ENCODE results near the gene SYT7. TPM values are rescaled to one million over a fixed set of nuclear protein-coding genes. Genes with fewer than 3 reads are reported as not detected.
"Not testable (repeated sequence)": the region's sequence is repeated elsewhere in the genome, so short reads cannot be mapped to it uniquely, and the experiment has no call there.

The SYT7 gene
- total RNA-seq, 1 experiment from 2014 or later: 0.12 TPM

DNA sequence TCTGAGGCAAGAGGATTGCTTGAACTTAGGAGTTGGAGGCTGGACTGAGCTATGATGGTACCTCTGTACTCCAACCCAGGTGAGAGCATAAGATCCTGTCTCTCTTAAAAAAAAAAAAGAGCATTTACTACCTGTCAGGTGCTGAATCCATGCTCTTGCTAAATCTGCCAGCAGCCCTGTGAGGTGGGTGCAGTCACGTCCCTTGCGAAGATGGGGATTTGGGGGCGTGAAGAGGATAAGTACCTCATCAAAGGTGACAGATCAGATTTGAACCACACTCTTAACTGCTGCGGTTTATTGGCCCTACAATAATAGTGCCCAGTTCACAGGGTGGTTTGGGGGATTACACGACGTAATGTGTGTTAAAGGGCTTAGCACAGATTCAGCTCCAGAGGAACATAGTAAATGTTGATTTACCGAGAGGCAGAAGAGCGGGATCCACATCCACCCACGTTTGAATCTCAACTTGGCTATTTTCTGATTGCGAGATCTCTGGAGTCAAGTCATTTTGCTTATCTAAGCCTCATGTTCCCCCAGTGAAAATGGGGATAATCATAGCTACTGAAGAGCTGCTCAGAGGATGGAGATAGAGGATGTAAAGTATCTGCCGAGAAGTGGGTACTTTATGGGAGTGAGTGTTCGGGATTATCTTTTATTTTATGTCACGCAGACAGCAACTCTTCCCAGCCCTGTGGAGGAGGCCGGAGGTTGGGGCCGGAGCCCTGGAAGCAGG is 100.4 kb downstream of the SYT7 start:
- no peak for DNase-seq (ENCODE audit: low spot score)

DNA sequence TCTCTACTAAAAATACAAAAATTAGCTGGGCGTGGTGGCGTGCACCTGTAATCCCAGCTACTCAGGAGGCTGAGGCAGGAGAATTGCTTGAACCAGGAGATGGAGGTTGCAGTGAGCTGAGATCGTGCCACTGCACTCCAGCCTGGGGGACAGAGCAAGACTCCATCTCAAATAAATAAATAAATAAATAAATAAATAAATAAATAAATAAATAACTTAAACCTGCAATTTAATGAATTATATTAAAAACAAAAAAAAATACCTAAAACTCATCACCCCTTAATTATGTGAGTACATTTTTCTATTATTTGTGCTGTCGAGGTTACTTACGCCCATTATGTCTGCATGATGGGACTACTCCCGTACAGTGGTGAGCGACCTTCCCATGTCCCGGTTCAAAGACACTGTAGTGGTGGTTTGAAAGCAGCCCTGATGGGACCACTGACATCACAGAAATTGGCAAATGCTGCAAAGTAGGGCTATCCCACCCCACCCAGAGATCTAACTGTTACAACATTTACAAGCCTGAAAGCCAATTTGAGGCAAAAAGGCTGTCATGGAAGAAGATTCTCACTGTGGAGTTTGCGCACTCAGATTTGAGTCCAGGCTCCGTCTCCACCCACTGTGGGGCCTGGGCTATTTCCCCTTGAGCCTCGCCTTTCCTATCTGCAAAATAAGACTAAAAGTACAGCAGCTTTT is 101.4 kb downstream of the SYT7 start:
- not testable (repeated sequence) for DNase-seq (ENCODE audit: low spot score)

DNA sequence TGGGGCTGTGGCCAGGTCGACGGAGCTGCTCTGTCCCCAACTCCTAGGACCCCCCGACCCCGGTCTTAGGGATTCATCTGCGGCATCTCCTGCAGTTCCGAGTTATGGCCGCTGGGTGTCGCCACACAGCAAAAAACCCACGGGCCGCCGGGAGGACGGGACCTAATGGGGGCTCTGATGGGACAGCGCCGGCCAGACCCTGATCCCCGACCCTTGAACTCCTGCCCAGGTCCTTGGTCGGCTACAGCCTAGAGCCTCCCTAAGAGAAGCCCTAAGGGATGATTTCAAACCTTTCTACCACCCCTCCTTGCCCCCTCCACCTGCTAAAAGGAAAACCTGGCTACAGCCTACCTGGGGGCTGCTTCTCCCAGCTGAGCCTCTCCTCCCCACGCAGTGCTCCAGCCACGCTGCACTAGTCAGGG is 103.1 kb downstream of the SYT7 start:
- no peak for DNase-seq (ENCODE audit: low spot score)

DNA sequence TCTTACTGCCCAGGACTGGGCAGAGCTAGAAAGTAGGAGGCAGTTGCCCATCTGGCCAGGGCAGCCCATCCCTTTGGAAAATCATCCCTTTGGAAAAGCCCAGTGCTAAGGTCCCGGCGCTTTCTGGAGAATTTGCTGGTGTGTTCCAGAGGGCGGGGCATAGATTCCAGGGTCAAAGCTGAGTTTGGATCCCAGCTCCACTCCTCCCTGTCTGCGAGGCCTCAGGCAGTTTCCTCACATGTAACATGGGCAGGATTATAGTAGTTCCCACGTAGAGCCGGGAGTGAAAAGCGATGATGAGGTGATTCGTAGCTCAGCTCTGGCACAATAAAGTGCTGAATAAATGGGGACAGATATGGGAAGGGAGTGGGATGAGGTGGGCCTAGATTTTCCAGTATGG is 103.8 kb downstream of the SYT7 start:
- DNase-seq (ENCODE audit: low spot score): no peak

DNA sequence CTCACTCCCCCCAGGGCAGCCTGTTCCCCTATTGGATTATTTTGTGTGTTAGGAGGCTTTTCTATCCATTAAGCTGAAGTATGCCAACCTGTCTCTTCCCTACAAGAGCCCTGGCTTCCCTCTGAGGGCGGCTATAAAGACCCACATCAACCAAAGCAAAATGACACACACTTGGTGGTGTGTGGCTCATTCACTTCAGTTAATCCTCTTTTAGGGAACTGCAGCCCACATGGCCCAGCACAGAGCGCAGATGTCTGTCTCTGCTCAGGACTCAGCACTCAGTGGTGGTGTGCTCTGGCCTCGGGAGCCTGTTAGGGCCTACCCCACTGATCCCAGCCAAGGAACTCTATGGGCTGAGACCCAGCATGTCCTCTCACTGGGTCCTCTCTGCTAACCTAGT is 104.5 kb downstream of the SYT7 start:
- no peak for DNase-seq (ENCODE audit: low spot score)

DNA sequence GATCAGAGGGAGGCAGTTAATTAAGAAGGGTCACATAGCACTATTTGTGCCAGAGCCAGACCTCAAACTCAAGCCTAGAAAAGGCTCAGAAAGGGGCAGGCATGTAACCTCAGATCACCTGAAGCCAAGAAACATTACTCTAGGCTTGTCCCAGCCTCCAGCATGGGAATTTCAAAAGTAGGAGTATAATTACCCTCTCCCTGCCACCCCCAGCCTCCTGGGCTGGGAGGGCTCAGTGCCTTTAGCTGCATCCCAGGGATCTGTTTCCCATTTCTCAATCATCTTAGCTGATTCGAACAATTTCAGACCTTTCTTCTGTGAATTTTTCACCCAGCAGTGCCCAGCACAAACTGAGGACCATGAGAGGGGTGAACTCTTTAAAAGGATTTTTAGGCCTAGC is 105.4 kb downstream of the SYT7 start:
- no peak for DNase-seq (ENCODE audit: low spot score)

DNA sequence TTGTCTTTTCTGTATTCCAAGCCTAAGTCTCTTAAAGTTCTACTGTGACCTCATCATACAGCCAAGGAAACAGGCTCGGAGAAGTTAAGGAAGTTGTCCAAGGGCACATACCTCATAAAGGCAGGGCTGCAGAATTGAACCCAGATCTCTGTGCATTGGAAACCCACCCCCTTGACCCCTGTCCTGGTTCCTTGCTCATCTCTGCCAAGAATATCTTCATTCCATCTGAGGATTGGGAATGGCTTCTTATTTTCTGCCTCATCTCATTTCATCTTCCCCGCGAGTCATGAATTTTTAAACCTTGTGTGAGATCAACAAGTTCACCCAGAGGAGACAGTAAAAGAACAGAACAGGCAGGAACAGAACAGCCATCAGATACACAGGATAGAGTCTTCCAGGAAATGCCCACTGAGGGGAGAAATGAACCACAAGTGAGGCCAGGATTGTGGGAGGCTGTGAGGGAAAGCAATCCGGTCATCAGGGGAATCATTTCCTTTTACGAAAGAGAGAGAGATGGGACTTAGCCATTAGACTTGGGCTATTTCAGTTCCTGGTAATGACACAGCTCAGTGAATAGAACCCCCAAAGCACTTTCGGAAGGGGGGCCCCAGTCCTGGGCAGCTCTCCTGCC is 106.7 kb downstream of the SYT7 start:
- no peak for DNase-seq (ENCODE audit: low spot score)

DNA sequence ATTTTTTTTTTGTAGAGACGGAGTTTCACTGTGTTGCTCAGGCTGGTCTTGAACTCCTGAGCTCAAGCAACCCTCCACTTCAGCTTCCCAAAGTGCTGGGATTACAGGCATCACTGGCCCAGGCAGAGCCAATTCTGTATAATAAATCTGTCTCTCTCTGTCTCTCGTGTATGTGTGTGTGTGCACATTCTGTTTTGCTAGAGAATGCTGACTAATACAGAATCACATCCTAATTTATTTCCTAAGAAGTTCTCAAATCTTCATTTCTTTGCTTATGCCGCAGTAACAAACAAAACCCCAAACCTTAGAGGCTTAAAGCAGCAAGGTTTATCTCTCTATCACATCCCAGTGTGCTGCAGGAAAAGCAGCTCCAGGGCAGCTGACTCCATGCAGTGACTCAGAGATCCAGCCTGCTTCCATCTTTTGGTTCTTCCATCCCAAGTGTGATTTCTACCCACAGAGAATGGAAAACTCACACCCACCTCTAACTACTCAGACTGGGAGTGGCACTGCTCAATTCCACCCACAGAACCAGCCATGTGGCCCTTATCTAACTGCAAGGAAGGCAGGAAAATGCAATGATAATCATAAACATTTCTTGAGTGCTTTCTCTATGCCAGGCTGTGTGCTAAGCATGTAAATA is 107.4 kb downstream of the SYT7 start:
- no peak for DNase-seq (ENCODE audit: low spot score)

DNA sequence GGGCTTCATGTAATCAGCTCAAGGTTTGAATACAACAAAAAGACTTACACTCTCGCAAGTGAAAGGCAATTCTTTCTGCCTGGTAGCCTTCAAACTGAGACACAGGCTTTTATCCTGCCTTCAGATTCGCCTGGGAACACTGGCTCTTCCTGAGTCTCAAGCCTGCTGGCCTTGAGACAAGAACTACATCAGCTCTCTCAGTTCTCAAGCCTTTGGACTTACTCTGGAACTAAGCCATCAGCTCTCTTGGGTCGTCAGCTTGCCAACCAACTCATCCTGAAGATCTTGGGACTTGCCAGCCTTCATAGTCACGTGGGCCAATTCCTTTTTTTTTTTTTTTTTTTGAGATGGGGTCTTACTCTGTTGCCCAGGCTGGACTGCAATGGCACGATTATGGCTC is 108.0 kb downstream of the SYT7 start:
- no peak for DNase-seq (ENCODE audit: low spot score)

DNA sequence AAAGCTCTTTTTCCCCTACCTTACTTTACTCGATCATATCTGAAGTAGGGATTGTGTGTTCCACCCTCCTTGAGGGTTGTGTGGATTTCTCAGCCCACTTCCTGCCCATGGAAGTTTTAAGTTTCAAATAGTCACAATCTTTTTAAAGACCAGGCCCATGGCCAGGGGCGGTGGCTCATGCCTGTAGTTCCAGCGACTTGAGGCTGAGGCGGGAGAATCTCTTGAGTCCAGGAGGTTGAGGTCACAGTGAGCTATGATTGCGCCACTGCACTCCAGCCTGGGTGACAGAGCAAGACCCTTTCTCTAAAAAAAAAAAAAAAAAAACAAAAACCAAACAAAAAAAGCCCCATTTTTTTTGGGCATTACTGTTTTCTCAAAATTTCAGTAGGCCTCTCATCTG is 108.6 kb downstream of the SYT7 start:
- no peak for DNase-seq (ENCODE audit: low spot score)

DNA sequence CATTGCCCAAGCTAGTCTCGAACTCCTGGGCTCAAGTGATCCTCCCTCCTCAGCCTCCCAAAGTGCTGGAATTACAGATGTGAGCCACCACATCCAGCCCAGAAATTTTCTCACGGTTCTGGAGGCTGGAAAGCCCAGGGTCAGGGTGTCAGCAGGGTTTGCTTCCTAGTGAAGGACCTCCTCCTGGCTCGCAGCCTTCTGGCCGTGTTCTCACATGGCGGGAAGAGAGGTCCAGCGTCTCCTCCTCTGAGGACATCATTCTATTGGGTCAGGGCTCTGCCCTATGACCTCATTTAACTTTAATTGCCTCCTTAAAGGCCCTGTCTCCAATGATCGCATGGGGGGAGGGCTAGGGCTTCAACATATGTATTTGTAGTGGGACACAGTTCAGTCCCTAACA is 112.9 kb downstream of the SYT7 start:
- DNase-seq (ENCODE audit: low spot score): no peak

DNA sequence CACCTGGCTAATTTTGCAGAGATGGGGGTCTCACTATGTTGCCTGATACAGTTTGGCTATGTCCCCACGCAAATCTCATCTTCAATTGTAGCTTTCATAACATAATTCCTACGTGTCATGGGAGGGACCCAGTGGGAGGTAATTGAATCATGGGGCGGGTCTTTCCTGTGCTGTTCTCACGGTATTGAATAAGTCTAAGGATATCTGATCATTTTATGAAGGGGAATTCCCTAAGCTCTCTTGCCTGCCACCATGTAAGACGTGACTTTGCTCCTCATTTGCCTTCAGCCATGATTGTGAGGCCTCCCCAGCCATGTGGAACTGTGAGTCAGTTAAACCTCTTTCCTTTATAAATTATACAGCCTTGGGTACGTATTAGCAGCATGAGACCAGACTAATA is 113.3 kb downstream of the SYT7 start:
- DNase-seq (ENCODE audit: low spot score): not testable (repeated sequence)

Other genes starting within 250 kb of the SYT7 start
- gene DDB1, start 248.0 kb downstream of the SYT7 start, total RNA-seq (2014; rRNA removed; shearing (Covaris generic)): 153 and 155 TPM in 2 replicates
- 34.7 and 45.9 TPM in 2 replicates for gene TKFC, start 247.8 kb downstream of the SYT7 start, total RNA-seq (2014; rRNA removed; shearing (Covaris generic))
- 37.1 and 45.0 TPM in 2 replicates for gene CYB561A3, start 219.2 kb downstream of the SYT7 start, total RNA-seq (2014; rRNA removed; shearing (Covaris generic))
- 10.8 and 41.9 TPM in 2 replicates for gene TMEM138, start 218.7 kb downstream of the SYT7 start, total RNA-seq (2014; rRNA removed; shearing (Covaris generic))
- gene TMEM216, start 188.5 kb downstream of the SYT7 start, total RNA-seq (2014; rRNA removed; shearing (Covaris generic)): not detected in 2 replicates
- gene CPSF7, start 151.1 kb downstream of the SYT7 start, total RNA-seq (2014; rRNA removed; shearing (Covaris generic)): 26.9 and 34.3 TPM in 2 replicates
- 40.3 and 40.6 TPM in 2 replicates for gene SDHAF2, start 151.0 kb downstream of the SYT7 start, total RNA-seq (2014; rRNA removed; shearing (Covaris generic))
- gene LRRC10B, start 72.3 kb downstream of the SYT7 start, total RNA-seq (2014; rRNA removed; shearing (Covaris generic)): not detected in 2 replicates
- 0.09 and 1.2 TPM in 2 replicates for gene DAGLA, start 99.3 kb upstream of the SYT7 start, total RNA-seq (2014; rRNA removed; shearing (Covaris generic))
- 0.98 and 1.4 TPM in 2 replicates for gene MYRF, start 171.6 kb upstream of the SYT7 start, total RNA-seq (2014; rRNA removed; shearing (Covaris generic))
- 78.1 and 115 TPM in 2 replicates for gene TMEM258, start 211.5 kb upstream of the SYT7 start, total RNA-seq (2014; rRNA removed; shearing (Covaris generic))
- gene FEN1, start 211.8 kb upstream of the SYT7 start, total RNA-seq (2014; rRNA removed; shearing (Covaris generic)): 131 and 139 TPM in 2 replicates
- 55.3 and 84.2 TPM in 2 replicates for gene FADS1, start 235.9 kb upstream of the SYT7 start, total RNA-seq (2014; rRNA removed; shearing (Covaris generic))
- gene FADS2, start 247.2 kb upstream of the SYT7 start, total RNA-seq (2014; rRNA removed; shearing (Covaris generic)): 151 and 340 TPM in 2 replicates

Measured in A172 (cell line).